Right renal pelvis (tissue), 4 donors: Measurements from ENCODE around the gene IL1F10. TPM values are rescaled to one million over a fixed set of nuclear protein-coding genes. Genes with fewer than 3 reads are reported as not detected.

Source experiments
- DNase-seq, 4 donors: peaks; one replicate each; pipeline ENCODE4 v3.0.0-alpha.2; 2013; ENCODE audit warnings: low read depth in 4 of 4, low spot score in 3 of 4, missing footprints in 1 of 4
- polyA plus RNA-seq, 4 donors: library from polyadenylated mRNA; unstranded; fragments of 120-200 nt; gene quantifications; one replicate each; pipeline ENCODE4 v1.2.1, GENCODE V29; 2013; ENCODE audit not compliant: insufficient read length in 4 of 4

The IL1F10 gene
- polyA plus RNA-seq, 4 donors, result not detected

- no peak for DNase-seq
Measured at GRCh38 chr2:113105047-113105785, 37.4 kb downstream of the IL1F10 start.

DNA sequence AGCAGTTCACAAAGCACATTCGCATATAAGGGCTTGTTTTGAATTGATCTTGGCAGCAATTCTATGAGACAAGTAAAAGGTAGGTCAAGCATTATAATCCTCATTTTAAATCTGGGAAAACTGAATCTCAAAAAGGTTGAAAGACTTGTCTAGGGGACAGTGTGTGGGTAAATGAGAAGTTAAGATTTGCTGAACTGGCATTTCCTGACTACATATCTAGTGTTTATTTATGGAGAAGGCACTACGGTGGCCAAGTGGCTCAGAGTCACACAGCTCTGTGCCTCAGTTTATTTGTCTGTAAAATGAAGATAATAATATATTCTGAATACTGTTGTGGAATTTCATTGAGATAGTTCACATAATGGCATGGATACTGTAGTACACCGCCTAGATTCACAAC, 43.4 kb downstream of the IL1F10 start:
- no peak for DNase-seq

DNA sequence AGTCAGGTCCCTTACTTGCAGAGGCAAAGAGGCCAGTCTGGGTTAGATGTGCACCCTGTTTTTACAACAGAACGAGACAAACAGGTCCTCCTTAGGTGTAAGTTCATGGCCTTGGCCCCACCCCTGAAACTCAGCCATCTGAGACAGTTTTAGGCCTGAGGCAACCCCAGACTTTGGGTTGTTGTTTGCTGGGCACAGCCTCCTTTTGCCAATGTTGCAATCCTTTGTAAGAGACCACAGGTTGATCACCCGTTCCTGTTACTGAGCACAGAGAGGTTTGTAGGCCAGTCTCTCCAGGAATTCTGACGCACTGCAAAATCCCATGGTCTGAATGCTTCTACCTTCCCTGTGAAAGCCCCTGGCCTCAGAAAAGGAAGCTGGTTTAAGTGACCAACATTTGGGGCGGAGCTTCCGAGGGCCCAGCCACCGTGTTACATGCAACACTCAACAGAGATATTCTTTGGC, 44.1 kb downstream of the IL1F10 start:
- DNase-seq, result no peak

DNA sequence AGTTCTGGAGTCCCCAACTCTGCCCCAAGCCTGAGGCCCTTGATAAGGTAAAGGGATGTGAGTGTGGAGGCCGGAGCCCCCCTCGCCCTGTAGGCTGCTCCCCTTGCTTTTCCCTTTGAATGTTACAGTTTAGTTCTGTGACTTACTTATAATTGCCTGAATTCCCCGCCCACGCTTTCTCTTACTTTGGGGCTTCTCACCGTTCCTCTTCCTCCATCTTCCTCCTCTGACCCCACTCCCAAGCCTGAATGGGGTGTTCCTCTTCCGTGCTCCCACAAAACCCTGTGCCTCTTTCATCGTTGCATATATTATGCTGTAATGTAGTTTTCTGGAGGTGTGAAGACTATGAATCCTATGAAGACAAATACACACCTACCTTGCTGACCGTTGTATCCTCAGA, 44.7 kb downstream of the IL1F10 start:
- DNase-seq, result no peak

- no peak for DNase-seq
Measured at GRCh38 chr2:113112871-113113270, 45.1 kb downstream of the IL1F10 start.

DNA sequence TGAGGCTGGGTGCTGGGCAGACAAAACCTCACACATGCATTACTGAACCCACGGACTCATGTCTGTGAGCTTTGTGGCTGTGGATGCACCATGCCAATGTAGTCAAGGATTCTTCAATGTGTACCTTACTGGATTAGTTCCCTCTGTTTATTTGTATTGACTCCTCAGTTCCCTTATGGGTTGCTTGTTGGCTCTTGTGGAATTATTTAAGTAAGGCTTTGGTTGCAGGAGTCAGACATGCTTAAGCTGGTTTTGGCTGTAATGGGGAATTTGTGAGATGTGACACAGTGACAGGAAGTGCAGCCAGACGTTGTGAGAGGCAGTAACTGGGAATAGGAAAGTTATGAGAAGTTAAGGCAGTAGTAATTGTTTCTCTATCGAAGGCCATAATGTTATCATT, 46.0 kb downstream of the IL1F10 start:
- no peak for DNase-seq

DNA sequence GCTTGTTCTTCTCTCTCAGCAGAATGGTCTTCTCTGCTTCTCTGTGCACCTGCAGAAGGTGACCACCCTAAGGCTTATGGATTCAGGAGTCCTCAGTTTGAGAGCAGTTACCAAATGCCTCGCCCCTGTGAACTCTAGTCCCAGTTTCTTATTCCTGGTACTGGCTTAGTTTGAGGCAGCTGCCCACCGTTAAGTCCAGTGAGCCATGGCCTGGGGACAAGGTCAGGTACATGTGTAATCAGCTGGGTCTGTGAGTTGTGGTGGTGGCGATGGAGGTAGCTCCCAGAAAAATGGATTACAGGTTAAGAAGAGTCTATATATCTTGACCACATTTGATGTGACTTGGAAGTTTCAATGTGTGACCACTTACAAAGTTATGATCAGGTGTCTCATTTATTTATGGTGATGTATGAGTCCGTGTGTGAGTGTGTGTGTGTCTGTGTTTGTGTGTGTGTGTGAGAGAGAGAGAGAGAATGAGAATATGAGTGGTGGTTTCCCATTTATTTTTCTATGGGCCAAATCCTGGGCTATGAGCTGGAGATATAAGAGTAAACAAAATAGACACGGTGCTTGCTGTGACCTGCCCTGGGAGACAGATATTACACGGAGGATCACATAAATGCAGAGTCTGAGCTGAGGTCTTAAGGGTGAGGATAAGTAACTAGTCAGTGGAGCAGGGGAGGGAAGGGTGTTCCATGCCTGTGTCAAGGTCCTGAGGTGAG, 46.6 kb downstream of the IL1F10 start:
- no peak for DNase-seq

DNA sequence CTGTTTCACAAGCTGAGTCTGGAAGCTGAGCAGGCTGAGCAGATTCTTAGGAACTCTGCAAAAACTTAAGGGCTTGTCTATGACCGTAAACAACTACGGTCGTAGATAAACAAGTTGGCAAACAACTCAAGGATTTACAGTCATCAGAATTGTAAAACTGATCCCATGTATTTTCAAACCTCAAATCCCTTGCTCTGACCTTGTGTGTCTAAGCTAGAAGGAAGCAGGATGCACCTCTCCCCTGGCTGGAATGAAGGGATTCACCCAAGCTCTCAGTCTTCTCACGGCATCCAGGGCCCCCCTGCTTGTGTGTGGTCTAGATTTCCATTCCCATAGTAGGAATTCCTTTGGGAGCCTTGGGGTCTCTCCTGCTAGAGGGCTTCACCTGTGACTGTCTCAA, 47.2 kb downstream of the IL1F10 start:
- no peak for DNase-seq

DNA sequence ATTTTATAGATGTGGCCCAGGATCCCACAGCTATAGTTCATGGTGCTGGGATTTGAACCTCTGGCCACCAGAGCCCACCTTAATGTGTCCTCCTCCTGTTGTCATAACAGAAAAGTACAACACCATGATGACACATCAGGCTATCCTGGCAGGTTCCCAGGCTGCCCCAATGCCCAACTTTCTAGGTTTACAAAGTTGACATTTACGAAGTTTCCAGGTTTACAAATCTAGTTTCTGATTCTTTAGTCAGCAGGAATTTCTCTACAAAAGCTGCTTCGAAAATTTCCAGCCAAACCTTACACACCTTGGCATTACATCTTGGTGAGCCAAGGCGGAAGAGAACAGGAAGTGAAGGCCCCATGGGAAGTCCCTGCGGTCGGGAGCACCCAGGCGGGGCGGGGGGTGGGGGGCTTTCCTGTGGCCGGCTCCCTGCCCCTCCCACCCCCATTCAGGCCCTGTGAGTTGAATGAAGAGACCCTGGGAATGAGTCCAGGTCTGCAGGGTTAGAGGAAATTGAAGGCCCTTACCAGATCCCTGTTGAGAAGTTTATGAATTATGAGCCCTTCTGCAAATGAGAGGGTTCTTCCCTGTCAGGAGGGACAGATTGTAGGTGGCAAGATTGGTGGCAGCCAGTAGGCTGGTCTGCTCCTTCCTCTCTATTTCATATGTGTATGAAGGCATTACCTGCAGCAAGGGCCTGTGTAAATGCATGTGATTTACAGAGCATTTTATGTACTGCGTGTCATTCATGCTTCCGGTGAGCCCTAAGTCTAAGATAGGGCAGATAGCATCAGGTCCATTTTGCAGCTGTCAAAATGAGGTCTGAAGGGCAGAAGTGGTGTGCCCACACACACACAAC, 48.6 kb downstream of the IL1F10 start:
- no peak for DNase-seq

DNA sequence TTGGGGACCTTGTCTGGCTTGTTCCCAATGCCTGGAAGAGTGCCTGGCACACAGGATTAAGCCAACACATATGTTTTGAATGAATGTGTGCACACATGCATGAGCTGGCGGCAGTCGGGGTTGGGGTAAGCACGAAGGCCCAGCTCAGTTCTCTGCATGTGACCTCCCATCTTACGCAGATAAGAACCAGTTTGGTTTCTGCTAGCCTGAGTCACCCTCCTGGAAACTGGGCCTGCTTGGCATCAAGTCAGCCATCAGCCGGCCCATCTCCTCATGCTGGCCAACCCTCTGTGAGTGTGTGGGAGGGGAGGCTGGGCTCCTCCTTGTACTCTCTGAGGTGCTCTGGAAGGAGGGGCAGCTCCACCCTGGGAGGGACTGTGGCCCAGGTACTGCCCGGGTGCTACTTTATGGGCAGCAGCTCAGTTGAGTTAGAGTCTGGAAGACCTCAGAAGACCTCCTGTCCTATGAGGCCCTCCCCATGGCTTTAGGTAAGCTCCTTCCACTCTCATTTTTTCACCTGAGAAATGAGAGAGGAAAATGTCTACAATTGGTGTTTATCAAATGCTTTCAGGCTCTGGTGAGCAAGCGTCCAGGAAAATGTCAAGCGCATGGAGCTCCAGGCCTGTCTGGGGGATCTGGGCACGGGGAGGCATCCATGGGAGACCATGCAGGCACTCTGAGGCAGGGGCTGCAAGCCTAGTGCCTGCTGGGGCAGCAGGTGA, 49.9 kb downstream of the IL1F10 start:
- no peak for DNase-seq

DNA sequence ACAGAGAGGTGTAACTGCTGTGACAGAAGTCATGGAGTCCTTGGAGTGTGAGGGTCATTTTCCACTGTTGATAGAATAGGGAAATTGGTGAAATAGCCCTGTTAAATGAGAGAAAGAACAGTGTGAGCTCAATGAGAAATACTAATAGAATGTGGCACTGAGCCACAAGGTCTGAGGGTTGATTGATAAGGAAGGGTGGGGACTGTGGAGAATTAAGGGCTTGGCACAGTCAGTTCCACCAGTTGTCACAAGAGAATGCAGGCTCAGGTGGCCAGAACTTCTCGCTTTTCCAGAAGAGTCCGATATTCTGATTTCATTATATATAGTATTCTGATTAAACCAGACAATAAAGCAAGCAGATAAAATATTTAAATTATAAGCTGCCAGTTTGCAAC, 50.5 kb downstream of the IL1F10 start:
- no peak for DNase-seq

DNA sequence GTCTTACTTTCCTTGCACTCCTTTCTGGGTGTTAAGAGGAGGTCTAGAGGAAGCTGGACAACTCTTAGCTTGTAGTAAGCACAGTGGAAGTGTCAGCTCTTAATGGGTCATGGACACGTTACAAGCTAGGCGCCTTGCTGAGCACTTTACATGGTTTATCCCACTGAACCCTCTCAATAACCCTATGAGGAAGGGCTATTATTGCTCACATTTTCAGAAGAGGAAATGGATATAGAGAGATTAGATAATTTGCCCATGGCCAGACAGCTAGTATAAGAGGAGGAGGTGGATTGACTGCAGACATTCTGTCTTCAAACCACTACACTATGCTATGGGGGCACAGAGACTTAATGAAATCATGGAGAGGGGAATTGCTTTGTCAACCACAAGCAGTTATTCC, 51.3 kb downstream of the IL1F10 start:
- DNase-seq, result no peak

DNA sequence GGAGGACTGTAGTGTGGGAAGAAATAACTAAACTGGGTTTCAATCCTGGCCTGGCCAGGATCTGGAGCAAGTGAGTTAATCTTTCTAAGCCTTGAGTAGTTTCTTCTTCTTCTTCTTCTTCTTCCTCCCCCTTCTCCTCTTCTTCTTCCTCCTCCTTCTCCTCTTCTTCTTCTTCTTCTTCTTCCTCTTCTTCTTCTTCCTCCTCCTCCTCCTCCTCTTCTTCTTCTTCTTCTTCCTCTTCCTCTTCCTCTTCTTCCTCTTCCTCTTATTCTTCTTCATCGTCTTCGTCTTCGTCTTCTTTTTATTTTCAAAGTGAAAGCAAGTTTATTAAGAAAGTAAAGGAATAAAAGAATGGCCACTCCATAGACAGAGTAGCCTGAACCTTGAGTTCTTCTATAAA, 53.1 kb downstream of the IL1F10 start:
- no peak for DNase-seq

GRCh38 chr2:113122364-113122763, 54.6 kb downstream of the IL1F10 start:
- DNase-seq, result no peak

DNA sequence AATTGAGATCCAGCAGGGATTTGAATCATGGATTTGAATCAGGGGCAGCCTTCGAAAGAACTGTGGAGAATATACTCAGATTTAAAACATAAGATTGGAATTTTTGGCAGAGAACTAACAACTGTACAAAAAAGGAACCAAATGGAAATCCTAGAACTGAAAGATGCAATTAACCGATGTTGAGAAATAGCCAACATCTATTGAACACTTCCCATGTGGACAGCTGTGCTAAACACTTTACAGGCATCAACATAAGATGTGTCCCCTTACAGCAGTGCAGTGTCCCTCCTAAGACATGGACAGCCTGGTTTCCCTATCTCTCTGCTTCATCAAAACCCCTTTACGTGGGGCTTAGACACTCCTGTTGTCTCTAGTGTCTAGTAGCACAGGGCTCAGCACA, 56.0 kb downstream of the IL1F10 start:
- DNase-seq, result no peak

- no peak for DNase-seq
Measured at GRCh38 chr2:113124181-113124961, 56.6 kb downstream of the IL1F10 start.
